Activated CD4-positive, alpha-beta T cell treated with anti-CD3 and anti-CD28 coated beads for 1 hour (primary cell): ENCODE results near the gene DCAF15.
"Not testable (repeated sequence)": the region's sequence is repeated elsewhere in the genome, so short reads cannot be mapped to it uniquely, and the experiment has no call there.

ENCODE experiments used
- DNase-seq: peaks from one replicate; pipeline ENCODE4 v3.0.0-alpha.2; 2020

Gene DCAF15

GRCh38 chr19:13952154-13952930 is at the start of gene DCAF15:
Gene DCAF15, plus strand, starts transcription at chr19:13952509. Its CDS starts 4 bp downstream, at chr19:13952513.
- DNase-seq: peak; percentile 98

GRCh38 chr19:13902993-13903555 is 49.2 kb upstream of the DCAF15 start:
- no peak for DNase-seq

GRCh38 chr19:13905634-13906520 is 46.4 kb upstream of the DCAF15 start, which contains the start of the genes BRME1 and CC2D1A:
Gene BRME1, minus strand, starts transcription at chr19:13906117. Its CDS starts 1,225 bp downstream, at chr19:13904892.
Gene CC2D1A, plus strand, starts transcription at chr19:13906201. Its CDS starts 241 bp downstream, at chr19:13906442.
- peak; percentile 92 for DNase-seq

GRCh38 chr19:13906521-13906904 is 45.8 kb upstream of the DCAF15 start:
- DNase-seq: peak; percentile 21

GRCh38 chr19:13906910-13907309 is 45.4 kb upstream of the DCAF15 start:
- no peak for DNase-seq

GRCh38 chr19:13908674-13909073 is 43.6 kb upstream of the DCAF15 start:
- DNase-seq: no peak

- DNase-seq: no peak
Measured at GRCh38 chr19:13909430-13909829, 42.9 kb upstream of the DCAF15 start.

- DNase-seq: no peak
Measured at GRCh38 chr19:13913352-13913751, 39.0 kb upstream of the DCAF15 start.

GRCh38 chr19:13914777-13915176 is 37.5 kb upstream of the DCAF15 start:
- no peak for DNase-seq

- DNase-seq: no peak
Measured at GRCh38 chr19:13917888-13918406, 34.4 kb upstream of the DCAF15 start.

GRCh38 chr19:13918726-13919411 is 33.4 kb upstream of the DCAF15 start:
- no peak for DNase-seq

GRCh38 chr19:13920524-13920923 is 31.8 kb upstream of the DCAF15 start:
- no peak for DNase-seq

- no peak for DNase-seq
Measured at GRCh38 chr19:13920940-13921747, 31.2 kb upstream of the DCAF15 start.

GRCh38 chr19:13922118-13922517 is 30.2 kb upstream of the DCAF15 start:
- not testable (repeated sequence) for DNase-seq

- no peak for DNase-seq
Measured at GRCh38 chr19:13923194-13923987, 28.9 kb upstream of the DCAF15 start.

GRCh38 chr19:13926010-13926409 is 26.3 kb upstream of the DCAF15 start:
- DNase-seq: no peak

GRCh38 chr19:13926715-13927114 is 25.6 kb upstream of the DCAF15 start:
- DNase-seq: no peak

GRCh38 chr19:13929340-13929739 is 23.0 kb upstream of the DCAF15 start:
- DNase-seq: no peak

- no peak for DNase-seq
Measured at GRCh38 chr19:13929956-13930355, 22.4 kb upstream of the DCAF15 start.

GRCh38 chr19:13930402-13930801 is 21.9 kb upstream of the DCAF15 start:
- no peak for DNase-seq
